Parietal lobe (tissue), 2 donors: Measurements from ENCODE around the gene CSDE1. TPM values are rescaled to one million over a fixed set of nuclear protein-coding genes. Genes with fewer than 3 reads are reported as not detected.

Source experiments
- small RNA-seq: library from RNA; depleted of rRNA; stranded (forward); fragments of <200 nt; gene quantifications from one replicate; pipeline ENCODE3, GENCODE V24; 2014; ENCODE audit warnings: low replicate concordance
- total RNA-seq: library from RNA; depleted of rRNA; stranded (reverse); fragments of >200 nt; gene quantifications from one replicate; pipeline ENCODE4 v1.2.3, GENCODE V29; 2014

Gene CSDE1
- 501 TPM for total RNA-seq

GRCh38 chr1:114757455-114758255 is at the start of gene CSDE1:
Gene CSDE1, minus strand, starts transcription at chr1:114757984. Its CDS starts 18,094 bp downstream, at chr1:114739890.

GRCh38 chr1:114780344-114781226 is 22.8 kb upstream of the CSDE1 start, which contains the start of gene SIKE1:
Gene SIKE1, minus strand, starts transcription at chr1:114780685. Its CDS starts 78 bp downstream, at chr1:114780607.

GRCh38 chr1:114716304-114717170 is 41.2 kb downstream of the CSDE1 start, which contains the start of gene NRAS:
Gene NRAS, minus strand, starts transcription at chr1:114716771. Its CDS starts 611 bp downstream, at chr1:114716160.

GRCh38 chr1:114695430-114696058 is 62.2 kb downstream of the CSDE1 start, which contains the start of gene AMPD1:
Gene AMPD1, minus strand, starts transcription at chr1:114695546. Its CDS starts 75 bp downstream, at chr1:114695471.

GRCh38 chr1:114669562-114670082 is 88.2 kb downstream of the CSDE1 start, which contains the start of gene DENND2C:
Gene DENND2C, minus strand, starts transcription at chr1:114670049. Its CDS starts 44,065 bp downstream, at chr1:114625984.

Small RNA genes lying within 50 kb of the gene (small RNA-seq; reads per million reads assigned to genes)
- gene RN7SL432P (not detected), gene RNY1P13 (2.4 reads per million, percentile 82 among the genes with 10 or more reads in this experiment)

Other genes starting within 250 kb of the CSDE1 start
- 137 TPM for gene TRIM33, start 246.8 kb downstream of the CSDE1 start, total RNA-seq
- gene BCAS2, start 176.4 kb downstream of the CSDE1 start, total RNA-seq, result 36.6 TPM
- gene DENND2C, start 87.9 kb downstream of the CSDE1 start, total RNA-seq, result 0.94 TPM
- gene AMPD1, start 62.4 kb downstream of the CSDE1 start, total RNA-seq, result not detected
- gene NRAS, start 41.2 kb downstream of the CSDE1 start, total RNA-seq, result 47.0 TPM
- 93.0 TPM for gene SIKE1, start 22.7 kb upstream of the CSDE1 start, total RNA-seq
- gene SYCP1, start 96.9 kb upstream of the CSDE1 start, total RNA-seq, result not detected